ENCODE results near the gene RHOG. TPM values are rescaled to one million over a fixed set of nuclear protein-coding genes. Genes with fewer than 3 reads are reported as not detected.
A peak's percentile ranks its signal among the peaks of the same experiment; 100 is the strongest.

RHOG gene
- total and polyA plus RNA-seq, 9 of the 15 experiments (the other 6 are each of a cell fraction or from before 2014, with no cell fraction given) = 22.6 to 162 (median 80.3) TPM

- TF ChIP-seq MEF2A (IDR thresholded peaks at IDR 0.05; ENCODE audit: control insufficient read depth, low read depth, low read length) = no peak
- no peak for TF ChIP-seq ZNF274 (IDR thresholded peaks at IDR 0.05; ENCODE audit: borderline replicate concordance, low read depth, low read length)
- no peak for TF ChIP-seq KAT8 (IDR thresholded peaks at IDR 0.05; ENCODE audit: low read depth)
- peak; percentile 48; the same call in 1 of the 2 replicates for TF ChIP-seq NFATC3 (IDR thresholded peaks at IDR 0.05)
- no peak for TF ChIP-seq ILK (tag; IDR thresholded peaks at IDR 0.05; ENCODE audit: borderline replicate concordance, low read depth)
- 0 out of 2 replicates have a peak, but pooled peaks have one; percentile 2 for TF ChIP-seq ARID1B (IDR thresholded peaks at IDR 0.05)
- no peak for TF ChIP-seq PURB (CRISPR knock-in tag; IDR thresholded peaks at IDR 0.05; ENCODE audit: low read depth)
- no peak for TF ChIP-seq ZBTB12 (CRISPR knock-in tag; IDR thresholded peaks at IDR 0.05)
- no peak for TF ChIP-seq TFAP4 (CRISPR knock-in tag; IDR thresholded peaks at IDR 0.05; ENCODE audit: borderline replicate concordance)
- TF ChIP-seq NCOA2 (IDR thresholded peaks at IDR 0.05; ENCODE audit: partially characterized antibody in 2 of 2) = no peak
- peak; percentile 73 for TF ChIP-seq GABPA (tag; conservative IDR thresholded peaks at IDR 0.05; ENCODE audit: low read depth)
- TF ChIP-seq ZNF707 (CRISPR knock-in tag; conservative IDR thresholded peaks at IDR 0.05) = no peak
- TF ChIP-seq PHF8 (IDR thresholded peaks at IDR 0.05; ENCODE audit: borderline replicate concordance, low read length) = no peak
- TF ChIP-seq ZNF23 (CRISPR knock-in tag; IDR thresholded peaks at IDR 0.05) = no peak
- no peak for TF ChIP-seq POLR2AphosphoS2 (IDR thresholded peaks at IDR 0.05; ENCODE audit: low read length)
- no peak for TF ChIP-seq TAF7 (tag; IDR thresholded peaks at IDR 0.05)
- TF ChIP-seq EHMT2 (IDR thresholded peaks at IDR 0.05) = 0 out of 2 replicates have a peak, but pooled peaks have one; percentile 28
- no peak for TF ChIP-seq ZNF436 (CRISPR knock-in tag; IDR thresholded peaks at IDR 0.05)
- no peak for TF ChIP-seq MBD2 (IDR thresholded peaks at IDR 0.05; ENCODE audit: borderline replicate concordance, low read depth)
- no peak for TF ChIP-seq PHB2 (IDR thresholded peaks at IDR 0.05; ENCODE audit: low read depth)
- no peak for TF ChIP-seq ESRRB (CRISPR knock-in tag; IDR thresholded peaks at IDR 0.05; ENCODE audit: borderline replicate concordance)
- TF ChIP-seq TEAD1 (CRISPR knock-in tag; IDR thresholded peaks at IDR 0.05) = no peak
- TF ChIP-seq SMAD1 (IDR thresholded peaks at IDR 0.05; ENCODE audit: low read depth, low read length, partially characterized antibody) = no peak
These were observed 25.4 kb upstream of the RHOG start (continued) for GRCh38 chr11:3866206-3866605.

All from K562 (cell line).